GM12873 (cell line): ENCODE data around the gene SOSTDC1.

Source experiments
- CTCF ChIP-seq: IDR thresholded peaks from 2 replicates; pipeline ENCODE4 v1.5.1; 2012; ENCODE audit warnings: low read depth, mild to moderate bottlenecking, moderate library complexity, low read length, control low read depth; ENCODE audit not compliant: insufficient read depth; ENCODE audit errors: missing control alignments

The SOSTDC1 gene

DNA sequence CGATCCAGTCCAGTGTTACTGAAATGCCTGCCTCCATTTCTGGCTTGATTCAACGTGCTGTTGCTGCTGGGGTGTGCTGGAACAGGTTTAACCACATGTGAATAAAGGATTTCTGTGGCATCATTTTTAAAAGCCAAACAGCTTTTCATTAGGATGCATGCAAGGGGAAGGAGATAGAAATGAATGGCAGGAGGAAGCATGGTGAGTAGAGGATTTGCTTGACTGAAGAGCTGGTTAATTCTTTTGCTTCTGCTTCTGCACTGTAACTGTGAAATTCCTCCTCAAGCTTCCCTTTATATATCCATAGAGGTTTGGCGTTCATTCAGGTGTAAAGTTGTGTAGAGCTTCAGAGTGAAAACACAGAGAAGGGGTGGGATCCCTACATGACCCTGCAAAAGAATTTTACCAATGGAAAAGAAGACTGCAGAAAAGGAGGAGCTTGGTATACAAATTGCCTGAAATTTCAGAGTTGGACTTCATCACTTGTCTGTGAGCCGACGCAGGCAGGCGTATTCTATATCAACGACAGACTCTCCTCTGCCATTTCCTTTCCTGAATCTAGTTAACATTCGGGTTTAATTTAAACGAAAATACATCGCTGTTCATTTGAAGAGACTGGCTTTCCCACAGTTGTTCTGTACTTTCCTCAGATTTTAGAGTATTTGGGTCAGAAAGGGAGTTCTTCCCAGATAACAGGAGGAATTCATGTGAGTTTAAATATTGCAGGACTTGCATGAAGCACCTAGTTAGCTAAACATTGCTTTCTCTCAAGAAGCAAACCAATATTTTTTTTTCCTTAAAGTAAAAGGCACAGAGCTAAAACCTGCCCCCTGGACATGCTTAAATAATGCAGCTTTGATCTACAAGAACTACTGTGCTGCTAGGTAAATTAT lies at the start of gene SOSTDC1:
TSS of gene SOSTDC1 (minus strand) at position 270 of the 893 bp plus-strand sequence. CDS start at position 200, 70 bp downstream.
- TF ChIP-seq CTCF: no peak

- no peak for TF ChIP-seq CTCF
Observed at GRCh38 chr7:16514729-16515128, 49.2 kb upstream of the SOSTDC1 start.

GRCh38 chr7:16514271-16514670 lies 48.7 kb upstream of the SOSTDC1 start:
- TF ChIP-seq CTCF: no peak

- no peak for TF ChIP-seq CTCF
Observed at GRCh38 chr7:16512097-16512496, 46.6 kb upstream of the SOSTDC1 start.

- no peak for TF ChIP-seq CTCF
Observed at GRCh38 chr7:16511314-16511713, 45.8 kb upstream of the SOSTDC1 start.

DNA sequence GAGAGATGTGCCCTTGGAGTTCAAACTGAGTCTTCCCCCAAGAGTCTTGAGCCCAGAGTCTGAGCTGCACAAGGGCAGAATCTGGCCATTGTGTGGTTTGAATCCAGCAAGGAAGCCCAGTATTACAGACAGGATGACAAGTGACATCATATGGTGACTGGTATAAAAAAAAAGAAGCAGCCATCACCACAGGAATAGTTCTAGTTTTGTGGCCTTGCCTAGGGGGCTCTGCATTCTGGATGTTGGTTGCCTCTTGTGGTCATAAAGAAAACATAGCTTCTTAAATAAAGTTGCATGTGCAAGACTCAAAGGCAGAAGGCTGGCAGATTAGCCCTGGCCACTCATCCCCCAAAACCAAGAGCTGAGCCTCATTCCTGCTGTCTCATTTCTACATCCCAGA lies 44.3 kb upstream of the SOSTDC1 start:
- no peak for TF ChIP-seq CTCF

DNA sequence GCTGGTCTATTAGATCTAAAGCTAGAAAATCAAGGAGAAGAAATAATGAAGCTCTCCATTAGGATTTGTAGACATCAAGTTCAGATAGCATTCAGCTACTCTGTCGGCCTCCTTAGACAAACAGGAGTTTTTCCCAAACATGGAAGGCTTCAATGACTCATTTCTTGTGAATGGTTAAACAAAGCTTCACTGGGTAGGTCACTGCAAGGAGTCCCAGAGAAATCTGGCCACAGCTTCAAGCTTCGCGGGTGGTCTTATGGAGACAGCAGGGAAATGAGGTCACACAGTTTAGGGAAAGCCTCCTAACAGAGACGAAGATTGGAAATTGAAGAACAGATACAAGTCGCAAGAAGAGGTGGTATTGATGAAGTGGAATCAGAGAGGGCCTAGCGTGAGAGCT lies 38.5 kb upstream of the SOSTDC1 start:
- no peak for TF ChIP-seq CTCF
